Measurements from ENCODE around the gene GARNL3.

GARNL3 gene

GRCh38 chr9:127389381-127390247 lies 125.0 kb downstream of the GARNL3 start:
- DNase-seq: no peak

- no peak for DNase-seq
These were observed 125.6 kb downstream of the GARNL3 start for GRCh38 chr9:127390248-127390545.

- DNase-seq: no peak
These were observed 126.0 kb downstream of the GARNL3 start for GRCh38 chr9:127390563-127390962.

- no peak for DNase-seq
These were observed 127.6 kb downstream of the GARNL3 start for GRCh38 chr9:127392166-127392565.

GRCh38 chr9:127392976-127393375 lies 128.4 kb downstream of the GARNL3 start:
- DNase-seq: no peak

- DNase-seq: no peak
These were observed 129.1 kb downstream of the GARNL3 start for GRCh38 chr9:127393645-127394044.

GRCh38 chr9:127395497-127396252 lies 131.1 kb downstream of the GARNL3 start:
- no peak for DNase-seq

- DNase-seq: no peak
These were observed 131.8 kb downstream of the GARNL3 start for GRCh38 chr9:127396253-127396807.

GRCh38 chr9:127396808-127397645 lies 132.5 kb downstream of the GARNL3 start, which contains the start of gene SLC2A8:
SLC2A8 (plus strand) TSS chr9:127397169; CDS start chr9:127397231, 62 bp downstream.
- peak; percentile 99 for DNase-seq

- DNase-seq: peak; percentile 36
These were observed 133.2 kb downstream of the GARNL3 start for GRCh38 chr9:127397646-127398274.

GRCh38 chr9:127398275-127398647 lies 133.7 kb downstream of the GARNL3 start:
- no peak for DNase-seq

- no peak for DNase-seq
These were observed 134.3 kb downstream of the GARNL3 start for GRCh38 chr9:127398715-127399400.

GRCh38 chr9:127399736-127400269 lies 135.2 kb downstream of the GARNL3 start:
- DNase-seq: no peak

- no peak for DNase-seq
These were observed 138.0 kb downstream of the GARNL3 start for GRCh38 chr9:127402401-127403090.

- DNase-seq: no peak
These were observed 139.1 kb downstream of the GARNL3 start for GRCh38 chr9:127403507-127404192.

- no peak for DNase-seq
These were observed 140.1 kb downstream of the GARNL3 start for GRCh38 chr9:127404631-127405030.

- no peak for DNase-seq
These were observed 141.0 kb downstream of the GARNL3 start for GRCh38 chr9:127405344-127406125.

GRCh38 chr9:127406799-127407491 lies 142.4 kb downstream of the GARNL3 start:
- no peak for DNase-seq

GRCh38 chr9:127407492-127407843 lies 142.9 kb downstream of the GARNL3 start:
- DNase-seq: peak; percentile 60
